ENCODE data around the gene HELT. TPM values are rescaled to one million over a fixed set of nuclear protein-coding genes. Genes with fewer than 3 reads are reported as not detected.

Gene HELT
- total and polyA plus RNA-seq, 4 donors, result 0.09 to 2.5 (median 0.53) TPM; not detected in 1

DNA sequence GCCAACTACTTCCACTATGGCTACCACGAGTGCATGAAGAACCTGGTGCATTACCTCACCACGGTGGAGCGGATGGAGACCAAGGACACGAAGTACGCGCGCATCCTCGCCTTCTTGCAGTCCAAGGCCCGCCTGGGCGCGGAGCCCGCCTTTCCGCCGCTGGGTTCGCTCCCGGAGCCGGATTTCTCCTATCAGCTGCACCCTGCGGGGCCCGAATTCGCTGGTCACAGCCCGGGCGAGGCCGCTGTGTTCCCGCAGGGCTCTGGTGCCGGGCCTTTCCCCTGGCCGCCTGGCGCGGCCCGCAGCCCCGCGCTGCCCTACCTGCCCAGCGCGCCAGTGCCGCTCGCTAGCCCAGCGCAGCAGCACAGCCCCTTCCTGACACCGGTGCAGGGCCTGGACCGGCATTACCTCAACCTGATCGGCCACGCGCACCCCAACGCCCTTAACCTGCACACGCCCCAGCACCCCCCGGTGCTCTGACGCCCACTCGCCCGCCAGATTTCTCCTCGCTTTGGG is 2.1 kb downstream of the HELT start:
- peak in 2 of 3 donors; percentile 38 to 40 for DNase-seq
- 3 to 4% methylated on average over 47 to 48 of the region's 48 CpGs for WGBS, 2 donors
- no peak overlapping the region for H3K9ac ChIP-seq (ENCODE audit: insufficient read depth in 1 of 2, low read length in 2 of 2)
- peaks cover 0 to 6% (median 0%) of the 10 kb centered on the region in 4 donors for H3K9me3 ChIP-seq (ENCODE audit: control insufficient read depth in 4 of 4, insufficient read depth in 3 of 4, low read length in 3 of 4)
- H3K36me3 ChIP-seq (ENCODE audit: control insufficient read depth in 4 of 4, insufficient read depth in 4 of 4, low read length in 4 of 4), result no peaks in the 10 kb centered on the region
- no peak for ATAC-seq (ENCODE audit: insufficient read depth, low FRiP score)
- H3K4me3 ChIP-seq, result no peak overlapping the region
- H3K27me3 ChIP-seq (ENCODE audit: control insufficient read depth in 3 of 3, insufficient read depth in 3 of 3, low read length in 2 of 3), result peaks cover 53 to 91% (median 72%) of the 10 kb centered on the region in 3 donors
- H3K4me1 ChIP-seq (ENCODE audit: control insufficient read depth in 5 of 5, insufficient read depth in 5 of 5, low read length in 5 of 5), result peaks cover 0 to 16% (median 0%) of the 10 kb centered on the region in 5 donors
- TF ChIP-seq, protein P1, sequence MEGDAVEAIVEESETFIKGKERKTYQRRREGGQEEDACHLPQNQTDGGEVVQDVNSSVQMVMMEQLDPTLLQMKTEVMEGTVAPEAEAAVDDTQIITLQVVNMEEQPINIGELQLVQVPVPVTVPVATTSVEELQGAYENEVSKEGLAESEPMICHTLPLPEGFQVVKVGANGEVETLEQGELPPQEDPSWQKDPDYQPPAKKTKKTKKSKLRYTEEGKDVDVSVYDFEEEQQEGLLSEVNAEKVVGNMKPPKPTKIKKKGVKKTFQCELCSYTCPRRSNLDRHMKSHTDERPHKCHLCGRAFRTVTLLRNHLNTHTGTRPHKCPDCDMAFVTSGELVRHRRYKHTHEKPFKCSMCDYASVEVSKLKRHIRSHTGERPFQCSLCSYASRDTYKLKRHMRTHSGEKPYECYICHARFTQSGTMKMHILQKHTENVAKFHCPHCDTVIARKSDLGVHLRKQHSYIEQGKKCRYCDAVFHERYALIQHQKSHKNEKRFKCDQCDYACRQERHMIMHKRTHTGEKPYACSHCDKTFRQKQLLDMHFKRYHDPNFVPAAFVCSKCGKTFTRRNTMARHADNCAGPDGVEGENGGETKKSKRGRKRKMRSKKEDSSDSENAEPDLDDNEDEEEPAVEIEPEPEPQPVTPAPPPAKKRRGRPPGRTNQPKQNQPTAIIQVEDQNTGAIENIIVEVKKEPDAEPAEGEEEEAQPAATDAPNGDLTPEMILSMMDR (IDR thresholded peaks at IDR 0.05; ENCODE audit: control extremely low read depth, extremely low read depth), result no peak
- H3K27ac ChIP-seq (ENCODE audit: low read depth in 1 of 2, low read length in 1 of 2), result no peak overlapping the region

DNA sequence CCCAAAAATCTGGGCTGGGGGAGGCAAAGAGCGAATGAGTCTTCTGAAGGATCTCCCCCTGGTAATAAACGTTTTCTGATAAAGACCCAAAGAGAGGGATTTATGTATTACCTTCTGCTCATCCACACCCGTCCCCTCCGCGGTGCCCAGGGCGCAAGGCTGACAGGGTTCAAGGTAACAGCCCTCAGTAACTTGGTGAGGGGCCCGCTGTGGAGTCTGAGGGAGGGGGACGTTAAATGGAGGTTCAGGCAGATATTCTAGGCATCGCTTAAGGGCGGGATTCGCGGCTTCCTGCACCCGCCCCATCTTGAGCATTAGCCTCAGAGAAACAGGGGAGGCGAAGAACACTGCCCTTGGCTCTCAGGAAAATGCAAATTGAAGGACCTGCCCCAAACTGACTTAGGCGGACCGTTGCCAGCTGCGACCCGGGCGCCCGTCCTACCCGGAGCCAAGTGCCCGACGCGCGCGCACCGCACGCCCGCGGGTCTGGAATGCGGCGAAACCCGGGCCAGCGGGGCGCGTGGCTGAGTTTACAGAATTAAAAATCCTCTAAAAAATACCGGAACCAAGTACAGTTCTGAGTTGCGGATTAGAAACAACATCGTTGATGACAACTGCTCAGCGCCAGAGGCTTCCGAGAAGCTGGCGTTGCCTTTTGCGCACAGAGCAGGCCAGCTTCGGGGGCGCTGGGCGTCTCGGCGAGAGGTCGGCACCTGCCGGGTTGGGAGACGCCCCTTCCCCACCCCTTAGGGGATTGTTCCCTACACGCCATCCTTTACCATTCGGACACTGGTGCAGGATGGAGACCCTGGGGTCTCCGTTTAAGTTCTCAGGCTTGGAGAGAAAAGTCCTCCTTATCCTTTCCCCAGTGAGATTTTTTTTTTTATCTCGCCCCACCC is 2.8 kb downstream of the HELT start:
- no peak overlapping the region for H3K9ac ChIP-seq (ENCODE audit: insufficient read depth in 1 of 2, low read length in 2 of 2)
- peaks cover 0 to 4% (median 0%) of the 10 kb centered on the region in 4 donors for H3K9me3 ChIP-seq (ENCODE audit: control insufficient read depth in 4 of 4, insufficient read depth in 3 of 4, low read length in 3 of 4)
- TF ChIP-seq, protein P1 (IDR thresholded peaks at IDR 0.05; ENCODE audit: control extremely low read depth, extremely low read depth), result no peak
- H3K27ac ChIP-seq (ENCODE audit: low read depth in 1 of 2, low read length in 1 of 2), result no peak overlapping the region
- no peak overlapping the region for H3K4me3 ChIP-seq
- H3K4me1 ChIP-seq (ENCODE audit: control insufficient read depth in 5 of 5, insufficient read depth in 5 of 5, low read length in 5 of 5), result peaks cover 0 to 16% (median 0%) of the 10 kb centered on the region in 5 donors
- no peaks in the 10 kb centered on the region for H3K36me3 ChIP-seq (ENCODE audit: control insufficient read depth in 4 of 4, insufficient read depth in 4 of 4, low read length in 4 of 4)
- 2 to 3% methylated on average over 55 of the region's 55 CpGs for WGBS, 2 donors
- DNase-seq (no peak), ATAC-seq (ENCODE audit: insufficient read depth, low FRiP score) (no peak)
- H3K27me3 ChIP-seq (ENCODE audit: control insufficient read depth in 3 of 3, insufficient read depth in 3 of 3, low read length in 2 of 3), result peaks cover 50 to 84% (median 69%) of the 10 kb centered on the region in 3 donors

DNA sequence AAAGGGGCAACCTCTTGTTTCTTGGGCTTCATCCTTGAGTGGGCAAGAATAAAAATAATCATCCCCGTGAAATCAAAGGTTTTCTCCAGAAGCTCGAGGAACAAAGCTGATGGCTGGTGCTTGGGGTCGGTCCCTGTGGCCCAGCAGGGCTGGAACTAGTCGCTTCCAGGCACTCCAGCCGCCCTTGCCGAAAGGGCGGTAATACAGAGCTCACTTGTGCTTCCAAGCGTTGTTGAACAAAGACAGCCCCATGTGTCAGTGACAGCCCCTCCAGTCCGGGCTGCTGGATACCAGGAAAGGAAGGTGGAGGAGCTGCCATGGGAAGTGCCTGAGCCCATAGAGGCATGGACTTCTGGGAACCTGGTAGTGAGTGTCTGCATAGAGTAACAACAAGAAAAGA is 5.2 kb downstream of the HELT start:
- Histone ChIP-seq H3K27ac (ENCODE audit: low read depth in 1 of 2, low read length in 1 of 2) (no peak overlapping the region), H3K9me3 (ENCODE audit: control insufficient read depth in 4 of 4, insufficient read depth in 3 of 4, low read length in 3 of 4) (peaks cover 0 to 2% (median 0%) of the 10 kb centered on the region in 4 donors), H3K4me1 (ENCODE audit: control insufficient read depth in 5 of 5, insufficient read depth in 5 of 5, low read length in 5 of 5) (peaks cover 0 to 14% (median 0%) of the 10 kb centered on the region in 5 donors), H3K36me3 (ENCODE audit: control insufficient read depth in 4 of 4, insufficient read depth in 4 of 4, low read length in 4 of 4) (no peaks in the 10 kb centered on the region), H3K27me3 (ENCODE audit: control insufficient read depth in 3 of 3, insufficient read depth in 3 of 3, low read length in 2 of 3) (peaks cover 26 to 63% (median 57%) of the 10 kb centered on the region in 3 donors), H3K9ac (ENCODE audit: insufficient read depth in 1 of 2, low read length in 2 of 2) (no peak overlapping the region), H3K4me3 (no peak overlapping the region)
- no peak for ATAC-seq (ENCODE audit: insufficient read depth, low FRiP score)
- 52% methylated on average over 9 of the region's 9 CpGs for WGBS, 2 donors
- no peak for DNase-seq
- TF ChIP-seq, protein P1 (IDR thresholded peaks at IDR 0.05; ENCODE audit: control extremely low read depth, extremely low read depth), result no peak
